GM12878 (cell line): ENCODE data around the gene CAMK2B. TPM values are rescaled to one million over a fixed set of nuclear protein-coding genes. Genes with fewer than 3 reads are reported as not detected.

Source experiments
- ATAC-seq: fragments of 200-7000 bp; cut with Tn5 transposase; 3 replicates; pipeline ENCODE4 v1.9.1; 2020; ENCODE audit warnings: mild to moderate bottlenecking, moderate library complexity
- BruUV-seq: library from RNA; stranded (reverse); fragments of 400-500 nt; replicated peaks from 2 replicates; lab custom pipeline; 2021; lab: Mats Ljungman, UMichigan
- CTCF ChIA-PET: fragments of 300-600 bp; sonication (Branson Sonifier 250); formaldehyde crosslinking; extraction: SDS; loops from one replicate; lab custom pipeline; 2021; ENCODE audit warnings: inconsistent platforms; lab: Yijun Ruan, JAX
- POLR2A ChIA-PET: fragments of 350-600 bp; formaldehyde crosslinking; extraction: SDS; loops from one replicate; lab custom pipeline; 2021; ENCODE audit warnings: inconsistent platforms; lab: Charles Lee
- RAD21 ChIA-PET: fragments of 300-600 bp; sonication (Branson Sonifier 250); formaldehyde crosslinking; loops from one replicate; lab custom pipeline; 2023; ENCODE audit warnings: antibody characterized with exemption; ENCODE audit not compliant: unreplicated experiment; lab: Charles Lee
- SMC1A ChIA-PET: fragments of 300-600 bp; sonication (Branson Sonifier 250); formaldehyde crosslinking; loops from one replicate; lab custom pipeline; 2023; ENCODE audit not compliant: unreplicated experiment, uncharacterized antibody; lab: Charles Lee
- DNase-seq: peaks from one replicate; pipeline ENCODE4 v3.0.0-alpha.2; 2011; ENCODE audit warnings: low read depth, low spot score
- FAIRE-seq: peaks from 3 replicates; lab custom pipeline; 2011; peaks lifted over from hg19 to GRCh38; lab: Jason Lieb, UNC
- H2AFZ ChIP-seq: 2 replicates; pipeline ENCODE4 v1.6.0; 2011; ENCODE audit warnings: low read depth, low read length, control low read depth; ENCODE audit not compliant: control insufficient read depth
- H3K27ac ChIP-seq: 2 replicates; pipeline ENCODE4 v1.5.1; 2011; ENCODE audit warnings: control low read depth; ENCODE audit not compliant: control insufficient read depth, insufficient read depth
- H3K27me3 ChIP-seq, 2 experiments: replicated peaks in 1 of 2; 2 replicates each; pipeline versions ENCODE4 v1.6.0 to v1.6.1; 2011; ENCODE audit warnings: low read length in 1 of 2; ENCODE audit not compliant: control insufficient read depth in 2 of 2, insufficient read depth in 2 of 2
- H3K36me3 ChIP-seq, 2 experiments: 2 replicates each; pipeline ENCODE4 v1.5.1; 2011; ENCODE audit warnings: low read length in 1 of 2; ENCODE audit not compliant: control insufficient read depth in 2 of 2, insufficient read depth in 2 of 2
- H3K4me1 ChIP-seq: 2 replicates; pipeline ENCODE4 v1.6.1; 2011; ENCODE audit warnings: mild to moderate bottlenecking, low read length, moderate library complexity, mixed read lengths; ENCODE audit not compliant: control insufficient read depth, insufficient read depth
- H3K4me2 ChIP-seq: 2 replicates; pipeline ENCODE4 v1.6.0; 2011; ENCODE audit warnings: control low read depth; ENCODE audit not compliant: control insufficient read depth, insufficient read depth
- H3K4me3 ChIP-seq: fragments of 200-600 bp; sonication (generic); 2 replicates; pipeline ENCODE4 v1.5.1; 2016
- H3K79me2 ChIP-seq: 2 replicates; pipeline ENCODE4 v1.6.0; 2011; ENCODE audit warnings: low read length; ENCODE audit not compliant: control insufficient read depth, insufficient read depth
- H3K9ac ChIP-seq: 2 replicates; pipeline ENCODE4 v1.8.0; 2011; ENCODE audit warnings: low read length, control low read depth, mixed read lengths; ENCODE audit not compliant: control insufficient read depth, insufficient read depth
- H3K9me3 ChIP-seq: replicated peaks from 3 replicates; pipeline ENCODE4 v1.5.1; 2011; ENCODE audit warnings: mild to moderate bottlenecking, low read length; ENCODE audit not compliant: control insufficient read depth, insufficient read depth
- H4K20me1 ChIP-seq: 2 replicates; pipeline ENCODE4 v1.6.0; 2011; ENCODE audit not compliant: control insufficient read depth, insufficient read depth
- BMI1 ChIP-seq: fragments of 450-650 bp; IDR thresholded peaks from 2 replicates; pipeline ENCODE4 v1.6.1; 2016; ENCODE audit warnings: mild to moderate bottlenecking, moderate library complexity, borderline replicate concordance
- HDGF ChIP-seq: fragments of 450-650 bp; IDR thresholded peaks from 2 replicates; pipeline ENCODE4 v1.6.1; 2016; ENCODE audit warnings: antibody characterized with exemption
- WGBS: methylation state at CpG from one replicate; pipeline ENCODE4 v1.1.6; 2016; ENCODE audit warnings: low lambda C conversion rate; ENCODE audit not compliant: insufficient replicate concordance, insufficient coverage; ENCODE audit errors: missing lambda C conversion rate; 5-methylcytosine and 5-hydroxymethylcytosine counted together
- in situ Hi-C: fragments of 300-500 bp; cut with MboI; formaldehyde crosslinking; loops from 9 replicates; pipeline ENCODE4 v1.14.3; 2018; ENCODE audit warnings: mixed read lengths
- intact Hi-C: fragments of 100-400 bp; cut with micrococcal nuclease; formaldehyde crosslinking; loops from one replicate; pipeline ENCODE4 v1.14.2; 2022; ENCODE audit not compliant: unreplicated experiment
- polyA plus RNA-seq, 11 experiments: library from polyadenylated mRNA; depleted of rRNA in 4 of 11; unstranded in 6 of 11; stranded (reverse) in 5 of 11; fragments of >200 nt; fragmentation: Nextera tagmentation in 4 of 11; fragmentation: Illumina TruSeq in 1 of 11; extraction: Ambion mirVana in 4 of 11; extraction: Trizol in 1 of 11; gene quantifications; 1 replicate in 1 of 11; 2 replicates in 10 of 11; pipeline versions ENCODE4 v1.2.1 to v1.2.3, GENCODE V29; 2011 to 2016; ENCODE audit warnings: inconsistent platforms in 2 of 11, missing spikeins in 2 of 11, low read depth in 1 of 11
- total RNA-seq, 4 experiments: library from RNA; depleted of rRNA in 3 of 4; stranded (reverse); fragments of >200 nt in 3 of 4; fragmentation: Illumina TruSeq in 1 of 4; extraction: Trizol in 1 of 4; gene quantifications; 2 replicates each; pipeline versions ENCODE4 v1.2.1 to v1.2.3, GENCODE V29; 2013 to 2021
- TF ChIP-seq, protein P1 (sequence below): fragments of 450-650 bp; IDR thresholded peaks from 2 replicates; pipeline ENCODE4 v1.6.1; 2016; ENCODE audit warnings: mild to moderate bottlenecking
- TF ChIP-seq, protein P2 (sequence below): IDR thresholded peaks from 2 replicates; pipeline ENCODE4 v1.6.1; 2011; ENCODE audit warnings: mild to moderate bottlenecking, low read depth, low read length, moderate library complexity; ENCODE audit not compliant: insufficient replicate concordance

CAMK2B gene
- total and polyA plus RNA-seq, 10 of the 15 experiments (the other 5 are each of a cell fraction or from before 2014, with no cell fraction given), result 0.06 to 0.23 (median 0.11) TPM; not detected in 5

DNA sequence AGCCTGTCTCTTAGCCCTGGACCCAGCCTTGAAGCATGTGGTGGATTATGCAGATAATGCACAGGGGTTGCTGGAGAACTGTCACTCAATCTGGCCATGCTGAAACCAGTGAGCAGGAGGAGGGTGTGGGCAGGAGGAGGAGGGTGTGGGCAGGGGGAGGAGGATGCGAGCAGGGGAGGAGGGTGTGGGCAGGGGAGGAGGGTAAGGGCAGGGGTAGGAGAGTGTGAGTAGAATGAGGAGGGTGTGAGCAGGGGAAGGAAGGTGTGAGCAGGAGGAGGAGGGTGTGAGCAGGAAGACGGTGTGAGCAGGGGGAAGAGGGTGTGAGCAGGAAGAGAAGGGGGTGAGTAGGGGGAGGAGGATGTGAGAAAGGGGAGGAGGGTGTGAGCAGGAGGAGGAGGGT lies 18.8 kb downstream of the CAMK2B start:
- no peak overlapping the region for H3K27ac ChIP-seq
- DNase-seq, result no peak
- TF ChIP-seq, protein P1, sequence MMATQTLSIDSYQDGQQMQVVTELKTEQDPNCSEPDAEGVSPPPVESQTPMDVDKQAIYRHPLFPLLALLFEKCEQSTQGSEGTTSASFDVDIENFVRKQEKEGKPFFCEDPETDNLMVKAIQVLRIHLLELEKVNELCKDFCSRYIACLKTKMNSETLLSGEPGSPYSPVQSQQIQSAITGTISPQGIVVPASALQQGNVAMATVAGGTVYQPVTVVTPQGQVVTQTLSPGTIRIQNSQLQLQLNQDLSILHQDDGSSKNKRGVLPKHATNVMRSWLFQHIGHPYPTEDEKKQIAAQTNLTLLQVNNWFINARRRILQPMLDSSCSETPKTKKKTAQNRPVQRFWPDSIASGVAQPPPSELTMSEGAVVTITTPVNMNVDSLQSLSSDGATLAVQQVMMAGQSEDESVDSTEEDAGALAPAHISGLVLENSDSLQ, result peak; percentile 68; the same call in 1 of the 2 replicates
- TF ChIP-seq, protein P2, sequence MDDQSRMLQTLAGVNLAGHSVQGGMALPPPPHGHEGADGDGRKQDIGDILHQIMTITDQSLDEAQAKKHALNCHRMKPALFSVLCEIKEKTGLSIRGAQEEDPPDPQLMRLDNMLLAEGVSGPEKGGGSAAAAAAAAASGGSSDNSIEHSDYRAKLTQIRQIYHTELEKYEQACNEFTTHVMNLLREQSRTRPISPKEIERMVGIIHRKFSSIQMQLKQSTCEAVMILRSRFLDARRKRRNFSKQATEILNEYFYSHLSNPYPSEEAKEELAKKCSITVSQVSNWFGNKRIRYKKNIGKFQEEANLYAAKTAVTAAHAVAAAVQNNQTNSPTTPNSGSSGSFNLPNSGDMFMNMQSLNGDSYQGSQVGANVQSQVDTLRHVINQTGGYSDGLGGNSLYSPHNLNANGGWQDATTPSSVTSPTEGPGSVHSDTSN, result peak; percentile 33
- TF ChIP-seq HDGF, result peak; percentile 57; the same call in 1 of the 2 replicates
- TF ChIP-seq BMI1, result no peak
- no CpG with 5 or more reads among the region's 2 CpGs for WGBS
- H3K4me2 ChIP-seq, result no peak overlapping the region
- H2AFZ ChIP-seq, result no peak overlapping the region
- no peaks in the 10 kb centered on the region for H3K79me2 ChIP-seq
- intact Hi-C loops (loop anchor here (2.0 kb wide), 1 partner anchor 66 kb away; no protein-coding TSS in a partner anchor), in situ Hi-C loops (no loop called here)
- BruUV-seq, result no TSS peak
- no peaks in the 10 kb centered on the region for H3K9me3 ChIP-seq
- peaks cover 0 to 2% of the 10 kb centered on the region in 2 experiments; a peak in 3 of 4 replicates for H3K27me3 ChIP-seq
- H3K36me3 ChIP-seq, result no peaks in the 10 kb centered on the region
- no peak overlapping the region for H3K9ac ChIP-seq
- no peak for FAIRE-seq
- SMC1A ChIA-PET, result no interaction called here
- RAD21 ChIA-PET, result no interaction called here
- no peak overlapping the region for H3K4me3 ChIP-seq
- peak; percentile 47 for ATAC-seq
- CTCF ChIA-PET, result no interaction called here
- POLR2A ChIA-PET, result no interaction called here
- no peaks in the 10 kb centered on the region for H4K20me1 ChIP-seq
- no peaks in the 10 kb centered on the region; the same call in 1 of the 2 replicates for H3K4me1 ChIP-seq
